ENCODE results near the gene BIN2. TPM values are rescaled to one million over a fixed set of nuclear protein-coding genes. Genes with fewer than 3 reads are reported as not detected.
"Not testable (repeated sequence)": the region's sequence is repeated elsewhere in the genome, so short reads cannot be mapped to it uniquely, and the experiment has no call there.

The BIN2 gene
- total and polyA plus RNA-seq, 10 of the 15 experiments (the other 5 are each of a cell fraction or from before 2014, with no cell fraction given): 8.6 to 42.9 (median 32.1) TPM

DNA sequence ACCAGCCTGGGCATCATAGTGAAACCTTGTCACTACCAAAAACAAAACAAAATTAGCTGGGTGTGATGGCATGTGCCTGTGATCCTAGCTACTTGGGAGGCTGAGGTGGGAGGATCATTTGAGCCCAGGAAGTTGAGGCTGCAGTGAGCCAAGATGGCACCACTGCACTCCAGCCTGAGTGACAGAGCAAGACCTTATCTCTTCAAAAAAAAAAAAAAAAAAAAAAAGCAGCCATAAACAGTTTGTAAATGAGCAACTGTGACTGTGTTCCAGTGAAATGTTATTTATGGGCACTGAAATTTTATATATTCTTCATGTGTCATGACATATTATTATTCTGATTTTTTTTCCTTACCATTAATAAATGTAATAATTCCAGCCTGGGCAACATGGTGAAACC is 13.4 kb upstream of the BIN2 start:
- RAD21 ChIA-PET (ENCODE audit: unreplicated experiment): interaction anchor here (0.7 to 1.5 kb wide), 2 partner anchors 59 to 67 kb away, joined by 3 read pairs; no protein-coding TSS in a partner anchor
- intact Hi-C loops (cut with micrococcal nuclease; ENCODE audit: unreplicated experiment); BruUV-seq (replicated peaks); POLR2A ChIA-PET; H3K9me3 ChIP-seq (replicated peaks; ENCODE audit: control insufficient read depth, insufficient read depth, low read length); H4K20me1 ChIP-seq (ENCODE audit: control insufficient read depth, insufficient read depth); FAIRE-seq; H3K27ac ChIP-seq (ENCODE audit: control insufficient read depth, insufficient read depth); H3K36me3 ChIP-seq (ENCODE audit: control insufficient read depth in 2 of 2, insufficient read depth in 2 of 2, low read length in 1 of 2); H3K4me3 ChIP-seq; in situ Hi-C loops (cut with MboI); H3K4me2 ChIP-seq (ENCODE audit: control insufficient read depth, insufficient read depth); H3K27me3 ChIP-seq (replicated peaks in 1 of 2; ENCODE audit: control insufficient read depth in 2 of 2, insufficient read depth in 2 of 2, low read length in 1 of 2); H3K4me1 ChIP-seq (ENCODE audit: control insufficient read depth, insufficient read depth, low read length); DNase-seq (ENCODE audit: low read depth, low spot score); ATAC-seq; H3K9ac ChIP-seq (ENCODE audit: control insufficient read depth, insufficient read depth, low read length); H3K79me2 ChIP-seq (ENCODE audit: control insufficient read depth, insufficient read depth, low read length); H2AFZ ChIP-seq (ENCODE audit: control insufficient read depth, low read depth, low read length): not testable (repeated sequence)
- SMC1A ChIA-PET (ENCODE audit: uncharacterized antibody, unreplicated experiment): interaction anchor here (1.1 to 1.7 kb wide), 2 partner anchors 11 to 16 kb away, joined by 5 read pairs; no protein-coding TSS in a partner anchor
- CTCF ChIA-PET: interaction anchor here (0.6 to 6.5 kb wide), 3 partner anchors 69 to 301 kb away, joined by 3 to 92 read pairs (median 5); partner anchors contain the start of gene SMAGP

GRCh38 chr12:51335931-51336330 is 12.0 kb upstream of the BIN2 start:
- H2AFZ ChIP-seq (ENCODE audit: control insufficient read depth, low read depth, low read length): no peak overlapping the region
- no peaks in the 10 kb centered on the region for H3K36me3 ChIP-seq (ENCODE audit: control insufficient read depth in 2 of 2, insufficient read depth in 2 of 2, low read length in 1 of 2)
- H3K4me3 ChIP-seq: no peak overlapping the region
- H3K27me3 ChIP-seq (replicated peaks in 1 of 2; ENCODE audit: control insufficient read depth in 2 of 2, insufficient read depth in 2 of 2, low read length in 1 of 2): no peaks in the 10 kb centered on the region
- no peak overlapping the region for H3K4me2 ChIP-seq (ENCODE audit: control insufficient read depth, insufficient read depth)
- ChIA-PET RAD21 (ENCODE audit: unreplicated experiment) (no interaction called here), SMC1A (ENCODE audit: uncharacterized antibody, unreplicated experiment) (interaction anchor here (1.3 to 1.7 kb wide), 2 partner anchors 14 to 17 kb away, joined by 3 to 5 read pairs; no protein-coding TSS in a partner anchor), CTCF (interaction anchor here (0.9 kb wide), 1 partner anchor 60 kb away, joined by 4 read pairs; no protein-coding TSS in a partner anchor), POLR2A (no interaction called here)
- no peak for ATAC-seq
- in situ Hi-C loops (cut with MboI) (no loop called here), intact Hi-C loops (cut with micrococcal nuclease; ENCODE audit: unreplicated experiment) (no loop called here)
- BruUV-seq (replicated peaks): no TSS peak
- no peak for FAIRE-seq
- no peaks in the 10 kb centered on the region; the same call in 1 of the 2 replicates for H3K4me1 ChIP-seq (ENCODE audit: control insufficient read depth, insufficient read depth, low read length)
- no peak overlapping the region for H3K27ac ChIP-seq (ENCODE audit: control insufficient read depth, insufficient read depth)
- H3K9me3 ChIP-seq (replicated peaks; ENCODE audit: control insufficient read depth, insufficient read depth, low read length): no peaks in the 10 kb centered on the region
- no peak overlapping the region for H3K9ac ChIP-seq (ENCODE audit: control insufficient read depth, insufficient read depth, low read length)
- no peaks in the 10 kb centered on the region for H3K79me2 ChIP-seq (ENCODE audit: control insufficient read depth, insufficient read depth, low read length)
- 74% methylated on average over 2 of the region's 2 CpGs for WGBS (ENCODE audit: insufficient coverage, insufficient replicate concordance, low lambda C conversion rate, missing lambda C conversion rate)
- no peaks in the 10 kb centered on the region for H4K20me1 ChIP-seq (ENCODE audit: control insufficient read depth, insufficient read depth)
- no peak for DNase-seq (ENCODE audit: low read depth, low spot score)
- TF ChIP-seq NFYB (IDR thresholded peaks at IDR 0.05; ENCODE audit: insufficient read depth, low read depth, low read length) (no peak), MEF2A (IDR thresholded peaks at IDR 0.05; ENCODE audit: insufficient read depth, low read depth, low read length) (no peak), SMAD1 (IDR thresholded peaks at IDR 0.05; ENCODE audit: low read depth, partially characterized antibody) (no peak), NFXL1 (IDR thresholded peaks at IDR 0.05; ENCODE audit: borderline replicate concordance) (no peak), SIX5 (IDR thresholded peaks at IDR 0.05; ENCODE audit: low read depth, low read length, severe bottlenecking) (no peak), POLR2A (IDR thresholded peaks at IDR 0.05; ENCODE audit: low read depth, low read length) (no peak), IRF3 (IDR thresholded peaks at IDR 0.05) (no peak), ZNF687 (IDR thresholded peaks at IDR 0.05) (no peak), TCF7 (IDR thresholded peaks at IDR 0.05; ENCODE audit: borderline replicate concordance) (no peak), SP1 (IDR thresholded peaks at IDR 0.05; ENCODE audit: low read depth, low read length) (no peak), CBX3 (IDR thresholded peaks at IDR 0.05; ENCODE audit: borderline replicate concordance, low read depth) (no peak), JUNB (IDR thresholded peaks at IDR 0.05) (no peak), RUNX3 (IDR thresholded peaks at IDR 0.05; ENCODE audit: low read length) (no peak), GABPA (IDR thresholded peaks at IDR 0.05; ENCODE audit: low read depth) (no peak), CBX5 (IDR thresholded peaks at IDR 0.05; ENCODE audit: low read depth) (no peak)
